Neural cell (in vitro differentiated cells): Measurements from ENCODE around the gene AMY1C. TPM values are rescaled to one million over a fixed set of nuclear protein-coding genes. Genes with fewer than 3 reads are reported as not detected.
"Not testable (repeated sequence)": the region's sequence is repeated elsewhere in the genome, so short reads cannot be mapped to it uniquely, and the experiment has no call there.

Experiments used
- H2AFZ ChIP-seq: fragments of 200-600, 300-800 bp; sonication (generic), shearing (Covaris generic); 2 replicates; pipeline ENCODE4 v1.6.0; 2014; ENCODE audit warnings: low read depth, mild to moderate bottlenecking, antibody characterized with exemption, low read length, moderate library complexity
- H3F3A ChIP-seq: fragments of 200-600 bp; shearing (Covaris generic); 2 replicates; pipeline ENCODE4 v1.6.1; 2016; ENCODE audit warnings: mild to moderate bottlenecking, moderate library complexity, mixed read lengths, antibody characterized with exemption, low read length; ENCODE audit not compliant: insufficient read depth, poor library complexity, severe bottlenecking
- H3K27ac ChIP-seq: fragments of 200-600, 300-800 bp; sonication (generic), shearing (Covaris generic); 2 replicates; pipeline ENCODE4 v1.5.1; 2014; ENCODE audit warnings: mild to moderate bottlenecking, low read length, moderate library complexity
- H3K27me3 ChIP-seq: fragments of 300-800, 200-600 bp; sonication (generic), shearing (Covaris generic); 2 replicates; pipeline ENCODE4 v1.6.0; 2014; ENCODE audit warnings: mild to moderate bottlenecking, low read depth, low read length, moderate library complexity; ENCODE audit not compliant: insufficient read depth
- H3K36me3 ChIP-seq: fragments of 300-800, 200-600 bp; sonication (generic), shearing (Covaris generic); 2 replicates; pipeline ENCODE4 v1.5.1; 2014; ENCODE audit warnings: mild to moderate bottlenecking, antibody characterized with exemption, low read length, moderate library complexity; ENCODE audit not compliant: insufficient read depth
- H3K4me2 ChIP-seq: fragments of 300-800, 200-600 bp; sonication (generic), shearing (Covaris generic); 2 replicates; pipeline ENCODE4 v1.6.0; 2014; ENCODE audit warnings: mild to moderate bottlenecking, low read length
- H3K4me3 ChIP-seq: fragments of 300-800, 200-600 bp; sonication (generic), shearing (Covaris generic); 2 replicates; pipeline ENCODE4 v1.5.1; 2014; ENCODE audit warnings: mild to moderate bottlenecking, low read length, moderate library complexity
- H3K79me2 ChIP-seq: fragments of 200-600 bp; shearing (Covaris generic); replicated peaks from 2 replicates; pipeline ENCODE4 v1.6.0; 2014; ENCODE audit warnings: mild to moderate bottlenecking, low read length, moderate library complexity; ENCODE audit not compliant: insufficient read depth
- H3K9ac ChIP-seq: fragments of 300-800, 200-600 bp; sonication (generic), shearing (Covaris generic); 2 replicates; pipeline ENCODE4 v1.6.1; 2016; ENCODE audit warnings: mild to moderate bottlenecking, low read length, mixed read lengths
- H3K9me2 ChIP-seq: fragments of 200-600 bp; shearing (Covaris generic); 2 replicates; pipeline ENCODE4 v1.6.1; 2016; ENCODE audit warnings: mild to moderate bottlenecking, low read length, mixed read lengths; ENCODE audit not compliant: insufficient read depth
- H3K9me3 ChIP-seq: fragments of 200-600, 300-800 bp; sonication (generic), shearing (Covaris generic); 2 replicates; pipeline ENCODE4 v1.6.1; 2016; ENCODE audit warnings: mild to moderate bottlenecking, mixed run types, low read length, moderate library complexity, mixed read lengths
- H4K20me1 ChIP-seq: fragments of 200-600 bp; shearing (Covaris generic); 2 replicates; pipeline ENCODE4 v1.6.1; 2016; ENCODE audit warnings: mild to moderate bottlenecking, mixed run types; ENCODE audit not compliant: insufficient read depth
- polyA minus RNA-seq: library from RNA; depleted of rRNA, polyadenylated mRNA; stranded (reverse); fragments of >200 nt; gene quantifications from 2 replicates; pipeline ENCODE4 v1.2.3, GENCODE V29; 2014
- polyA plus RNA-seq: library from polyadenylated mRNA; depleted of rRNA; stranded (reverse); fragments of >200 nt; gene quantifications from 2 replicates; pipeline ENCODE4 v1.2.3, GENCODE V29; 2014

The AMY1C gene
- polyA plus RNA-seq (not detected in 2 replicates), polyA minus RNA-seq (not detected in 2 replicates)

- H3K4me2 ChIP-seq, H3K9me2 ChIP-seq, H3K27me3 ChIP-seq, H3K79me2 ChIP-seq, H3K27ac ChIP-seq, H3K9me3 ChIP-seq, H3K4me3 ChIP-seq, H3K9ac ChIP-seq, H2AFZ ChIP-seq, H3K36me3 ChIP-seq, H4K20me1 ChIP-seq, H3F3A ChIP-seq: not testable (repeated sequence)
Observed at GRCh38 chr1:103749598-103749997, at the start of gene AMY1C. Gene AMY1C (plus strand): TSS chr1:103749898. CDS start chr1:103750470, 572 bp downstream.

DNA sequence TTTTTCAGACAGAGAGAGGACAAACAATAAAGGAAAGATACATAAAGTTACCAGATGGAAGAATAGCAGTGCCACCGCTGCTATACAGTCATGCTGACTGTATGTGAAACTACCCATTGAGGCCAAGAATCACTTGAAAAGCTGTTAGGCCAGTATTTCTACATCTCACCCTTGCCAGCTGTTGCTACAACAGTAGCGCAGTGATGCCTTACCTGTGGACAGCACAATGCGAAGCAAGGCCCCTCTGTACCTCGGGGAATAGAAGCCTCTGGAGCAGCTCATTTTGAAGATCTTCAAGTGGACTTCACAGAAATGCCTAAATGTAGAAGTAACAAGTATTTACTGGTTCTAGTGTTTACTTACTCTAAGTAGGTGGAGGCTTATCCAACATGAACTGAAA, 49.0 kb upstream of the AMY1C start:
- H3K27ac ChIP-seq, H3K27me3 ChIP-seq, H2AFZ ChIP-seq, H4K20me1 ChIP-seq, H3K9ac ChIP-seq, H3K9me2 ChIP-seq, H3K36me3 ChIP-seq, H3K79me2 ChIP-seq, H3K4me2 ChIP-seq, H3F3A ChIP-seq, H3K4me3 ChIP-seq, H3K9me3 ChIP-seq: not testable (repeated sequence)

DNA sequence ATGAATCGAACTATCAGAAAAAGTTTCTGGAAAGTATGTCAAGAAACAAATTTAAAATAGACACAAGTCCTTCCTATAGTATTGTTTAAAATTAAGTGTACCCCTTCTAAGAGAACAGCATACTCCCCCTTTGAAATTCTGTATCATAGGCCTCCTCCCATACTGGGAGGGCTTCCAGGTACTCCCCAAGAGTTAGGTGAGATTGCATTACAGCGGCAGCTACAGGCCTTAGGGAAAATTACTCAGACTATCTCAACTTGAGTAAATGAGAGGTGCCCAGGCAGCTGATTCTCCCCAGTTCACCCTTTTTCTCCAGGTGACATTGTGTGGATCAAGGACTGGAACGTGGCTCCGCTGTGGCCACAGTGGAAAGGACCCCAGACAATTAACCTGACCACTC, 48.4 kb upstream of the AMY1C start:
- H3K9me3 ChIP-seq, H3K4me3 ChIP-seq, H4K20me1 ChIP-seq, H3K27me3 ChIP-seq, H3K9me2 ChIP-seq, H3K27ac ChIP-seq, H2AFZ ChIP-seq, H3K4me2 ChIP-seq, H3K36me3 ChIP-seq, H3F3A ChIP-seq, H3K9ac ChIP-seq, H3K79me2 ChIP-seq: not testable (repeated sequence)

- H3K27ac ChIP-seq, H3K4me3 ChIP-seq, H2AFZ ChIP-seq, H3F3A ChIP-seq, H3K9ac ChIP-seq, H3K4me2 ChIP-seq, H3K9me2 ChIP-seq, H3K79me2 ChIP-seq, H3K27me3 ChIP-seq, H3K36me3 ChIP-seq, H4K20me1 ChIP-seq, H3K9me3 ChIP-seq: not testable (repeated sequence)
Observed at GRCh38 chr1:103707670-103708069, 42.0 kb upstream of the AMY1C start.

DNA sequence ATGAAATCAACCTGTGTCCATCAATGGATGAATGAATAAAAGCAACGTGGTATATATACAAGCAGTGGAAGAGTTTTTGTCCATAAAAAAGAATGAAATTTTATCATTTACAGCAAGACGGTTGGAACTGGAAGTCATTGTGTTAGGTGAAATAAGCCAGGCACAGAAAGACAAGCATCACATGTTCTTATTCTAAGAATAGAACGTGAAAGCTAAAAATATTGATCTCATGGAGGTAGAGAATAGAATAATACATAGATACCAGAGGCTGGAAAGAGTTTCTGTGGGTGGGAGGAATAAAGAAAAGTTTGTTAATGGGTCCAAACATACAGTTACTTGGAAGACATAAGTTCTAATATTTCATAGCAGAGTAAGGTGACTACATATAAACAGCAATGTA, 39.3 kb upstream of the AMY1C start:
- H3K27ac ChIP-seq, H3K79me2 ChIP-seq, H3K9me3 ChIP-seq: not testable (repeated sequence)

GRCh38 chr1:103717404-103717803, 32.3 kb upstream of the AMY1C start:
- not testable (repeated sequence) for H3K4me2 ChIP-seq, H3K9me2 ChIP-seq, H3K27ac ChIP-seq, H3K79me2 ChIP-seq, H3K36me3 ChIP-seq, H2AFZ ChIP-seq, H4K20me1 ChIP-seq, H3K4me3 ChIP-seq, H3K27me3 ChIP-seq, H3K9me3 ChIP-seq, H3K9ac ChIP-seq, H3F3A ChIP-seq

More for the DNA sequence above, 39.3 kb upstream of the AMY1C start:
- not testable (repeated sequence) for H3K9ac ChIP-seq, H3F3A ChIP-seq, H2AFZ ChIP-seq, H3K36me3 ChIP-seq, H3K27me3 ChIP-seq, H3K4me3 ChIP-seq, H4K20me1 ChIP-seq, H3K4me2 ChIP-seq, H3K9me2 ChIP-seq

DNA sequence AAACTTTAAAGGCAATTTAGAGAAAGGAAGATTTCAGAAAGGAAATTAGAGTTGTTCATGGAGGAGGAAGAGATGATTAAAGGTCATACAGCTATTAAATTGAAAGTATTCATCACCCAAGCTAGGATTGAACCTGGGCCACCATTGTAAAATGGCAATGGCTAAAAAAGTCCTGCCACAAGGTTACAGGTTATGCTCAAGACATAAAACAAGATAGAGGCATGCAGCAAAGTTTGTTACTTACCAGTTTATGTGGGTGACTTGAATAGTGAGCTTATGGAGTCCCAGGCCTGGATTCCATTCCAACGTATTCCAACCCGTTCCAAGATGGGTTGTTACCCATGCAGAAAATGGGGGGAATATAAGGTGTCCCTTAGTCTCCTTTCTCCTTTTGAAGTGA, 28.2 kb upstream of the AMY1C start:
- H3K79me2 ChIP-seq, H3K9me2 ChIP-seq, H3K4me2 ChIP-seq, H3F3A ChIP-seq, H3K9ac ChIP-seq, H3K4me3 ChIP-seq, H4K20me1 ChIP-seq, H3K36me3 ChIP-seq, H3K9me3 ChIP-seq, H2AFZ ChIP-seq, H3K27ac ChIP-seq, H3K27me3 ChIP-seq: not testable (repeated sequence)

GRCh38 chr1:103735334-103735733, 14.4 kb upstream of the AMY1C start:
- not testable (repeated sequence) for H3K27me3 ChIP-seq

More at GRCh38 chr1:103735334-103735733, 14.4 kb upstream of the AMY1C start:
- H2AFZ ChIP-seq, H3F3A ChIP-seq, H3K9me3 ChIP-seq, H3K27ac ChIP-seq, H3K79me2 ChIP-seq, H3K9me2 ChIP-seq, H3K4me2 ChIP-seq, H3K9ac ChIP-seq, H3K36me3 ChIP-seq, H3K4me3 ChIP-seq, H4K20me1 ChIP-seq: not testable (repeated sequence)
